ENCODE results near the gene FBLN1. TPM values are rescaled to one million over a fixed set of nuclear protein-coding genes. Genes with fewer than 3 reads are reported as not detected.

FBLN1 gene
- polyA plus RNA-seq, 1 of the 3 experiments (the other 2 are of a cell fraction), result 147 TPM

DNA sequence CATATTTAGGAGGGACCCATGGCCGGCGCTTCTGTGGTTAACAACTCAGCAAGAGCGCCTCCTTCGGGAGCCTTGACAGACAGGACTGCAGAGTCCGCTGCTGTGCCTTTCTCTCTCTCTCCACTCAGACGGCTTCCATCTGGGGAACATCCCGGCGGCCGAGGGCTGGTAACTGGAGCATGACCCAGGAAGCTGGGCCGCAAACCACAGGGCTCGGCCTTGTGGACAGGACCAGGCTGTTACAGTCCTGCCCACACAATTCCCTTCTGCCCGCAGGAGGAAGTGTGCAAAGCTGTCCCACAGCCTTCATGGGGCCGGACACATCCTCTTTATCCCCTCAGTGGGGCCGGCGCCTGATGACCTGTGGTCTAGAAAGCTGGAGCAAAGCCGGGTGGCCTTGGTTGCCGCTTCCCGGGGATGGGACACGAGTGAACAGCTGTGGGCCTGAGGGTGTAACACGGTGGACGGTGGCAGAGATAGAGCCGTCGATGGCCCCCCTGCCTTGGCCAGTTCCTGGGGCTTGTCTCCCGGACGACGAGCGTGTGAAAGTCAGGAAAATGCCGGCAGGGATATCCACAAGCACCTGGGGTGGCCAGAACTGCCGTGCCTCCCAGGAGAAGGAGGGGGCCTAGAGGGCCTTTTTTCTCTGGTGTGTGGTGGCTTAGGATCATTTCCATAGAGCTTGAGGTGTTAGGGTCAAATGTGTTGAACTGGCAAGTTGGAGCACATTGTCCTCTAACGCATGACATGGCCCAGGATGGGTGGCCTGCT is 50.1 kb downstream of the FBLN1 start:
- H3K4me2 ChIP-seq, result peak overlapping the region; percentile 68; the same call in 1 of the 2 replicates
- H3K9me2 ChIP-seq, result no peaks in the 10 kb centered on the region
- TF ChIP-seq, protein P1, sequence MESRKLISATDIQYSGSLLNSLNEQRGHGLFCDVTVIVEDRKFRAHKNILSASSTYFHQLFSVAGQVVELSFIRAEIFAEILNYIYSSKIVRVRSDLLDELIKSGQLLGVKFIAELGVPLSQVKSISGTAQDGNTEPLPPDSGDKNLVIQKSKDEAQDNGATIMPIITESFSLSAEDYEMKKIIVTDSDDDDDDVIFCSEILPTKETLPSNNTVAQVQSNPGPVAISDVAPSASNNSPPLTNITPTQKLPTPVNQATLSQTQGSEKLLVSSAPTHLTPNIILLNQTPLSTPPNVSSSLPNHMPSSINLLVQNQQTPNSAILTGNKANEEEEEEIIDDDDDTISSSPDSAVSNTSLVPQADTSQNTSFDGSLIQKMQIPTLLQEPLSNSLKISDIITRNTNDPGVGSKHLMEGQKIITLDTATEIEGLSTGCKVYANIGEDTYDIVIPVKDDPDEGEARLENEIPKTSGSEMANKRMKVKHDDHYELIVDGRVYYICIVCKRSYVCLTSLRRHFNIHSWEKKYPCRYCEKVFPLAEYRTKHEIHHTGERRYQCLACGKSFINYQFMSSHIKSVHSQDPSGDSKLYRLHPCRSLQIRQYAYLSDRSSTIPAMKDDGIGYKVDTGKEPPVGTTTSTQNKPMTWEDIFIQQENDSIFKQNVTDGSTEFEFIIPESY (IDR thresholded peaks at IDR 0.05; ENCODE audit: borderline replicate concordance, low read depth), result no peak
- TF ChIP-seq, protein P2, sequence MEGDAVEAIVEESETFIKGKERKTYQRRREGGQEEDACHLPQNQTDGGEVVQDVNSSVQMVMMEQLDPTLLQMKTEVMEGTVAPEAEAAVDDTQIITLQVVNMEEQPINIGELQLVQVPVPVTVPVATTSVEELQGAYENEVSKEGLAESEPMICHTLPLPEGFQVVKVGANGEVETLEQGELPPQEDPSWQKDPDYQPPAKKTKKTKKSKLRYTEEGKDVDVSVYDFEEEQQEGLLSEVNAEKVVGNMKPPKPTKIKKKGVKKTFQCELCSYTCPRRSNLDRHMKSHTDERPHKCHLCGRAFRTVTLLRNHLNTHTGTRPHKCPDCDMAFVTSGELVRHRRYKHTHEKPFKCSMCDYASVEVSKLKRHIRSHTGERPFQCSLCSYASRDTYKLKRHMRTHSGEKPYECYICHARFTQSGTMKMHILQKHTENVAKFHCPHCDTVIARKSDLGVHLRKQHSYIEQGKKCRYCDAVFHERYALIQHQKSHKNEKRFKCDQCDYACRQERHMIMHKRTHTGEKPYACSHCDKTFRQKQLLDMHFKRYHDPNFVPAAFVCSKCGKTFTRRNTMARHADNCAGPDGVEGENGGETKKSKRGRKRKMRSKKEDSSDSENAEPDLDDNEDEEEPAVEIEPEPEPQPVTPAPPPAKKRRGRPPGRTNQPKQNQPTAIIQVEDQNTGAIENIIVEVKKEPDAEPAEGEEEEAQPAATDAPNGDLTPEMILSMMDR (IDR thresholded peaks at IDR 0.05), result peak; percentile 23
- no peaks in the 10 kb centered on the region for H3K79me2 ChIP-seq (ENCODE audit: insufficient read depth)
- H2AFZ ChIP-seq (ENCODE audit: low read depth), result no peak overlapping the region
- peaks cover 6 to 40% of the 10 kb centered on the region in 2 experiments for H3K36me3 ChIP-seq (replicated peaks in 1 of 2; ENCODE audit: control insufficient read depth in 1 of 2, insufficient read depth in 2 of 2, low read length in 1 of 2)
- ChIA-PET CTCF (interaction anchor here (0.6 to 7.6 kb wide), 33 partner anchors 10 to 727 kb away, joined by 3 to 108 read pairs (median 5); partner anchors contain the start of gene FBLN1), POLR2A (interaction anchor here (1.8 kb wide), 1 partner anchor 112 kb away, joined by 6 read pairs; no protein-coding TSS in a partner anchor)
- H3K4me3 ChIP-seq (ENCODE audit: low read depth in 2 of 2, low read length in 1 of 2), result no peak overlapping the region
- peaks cover 9% of the 10 kb centered on the region for H3F3A ChIP-seq (replicated peaks; ENCODE audit: insufficient read depth)
- peak overlapping the region; percentile 59 to 82; a peak in 3 of 4 replicates for H3K27ac ChIP-seq (ENCODE audit: low read depth in 2 of 2, low read length in 1 of 2)
- peaks cover 0 to 18% of the 10 kb centered on the region in 2 experiments; a peak in 1 of 4 replicates for H3K4me1 ChIP-seq (ENCODE audit: control insufficient read depth in 1 of 2, insufficient read depth in 2 of 2, low read depth in 1 of 2, low read length in 1 of 2)
- H3K9ac ChIP-seq, result no peak overlapping the region
- DNase-seq, result peak; percentile 55
- WGBS (ENCODE audit: low lambda C conversion rate), result 95% methylated on average over 23 of the region's 30 CpGs
- H4K20me1 ChIP-seq (ENCODE audit: insufficient read depth), result no peaks in the 10 kb centered on the region
- no peaks in the 10 kb centered on the region for H3K27me3 ChIP-seq (ENCODE audit: insufficient read depth)
- H3K9me3 ChIP-seq, result no peaks in the 10 kb centered on the region

DNA sequence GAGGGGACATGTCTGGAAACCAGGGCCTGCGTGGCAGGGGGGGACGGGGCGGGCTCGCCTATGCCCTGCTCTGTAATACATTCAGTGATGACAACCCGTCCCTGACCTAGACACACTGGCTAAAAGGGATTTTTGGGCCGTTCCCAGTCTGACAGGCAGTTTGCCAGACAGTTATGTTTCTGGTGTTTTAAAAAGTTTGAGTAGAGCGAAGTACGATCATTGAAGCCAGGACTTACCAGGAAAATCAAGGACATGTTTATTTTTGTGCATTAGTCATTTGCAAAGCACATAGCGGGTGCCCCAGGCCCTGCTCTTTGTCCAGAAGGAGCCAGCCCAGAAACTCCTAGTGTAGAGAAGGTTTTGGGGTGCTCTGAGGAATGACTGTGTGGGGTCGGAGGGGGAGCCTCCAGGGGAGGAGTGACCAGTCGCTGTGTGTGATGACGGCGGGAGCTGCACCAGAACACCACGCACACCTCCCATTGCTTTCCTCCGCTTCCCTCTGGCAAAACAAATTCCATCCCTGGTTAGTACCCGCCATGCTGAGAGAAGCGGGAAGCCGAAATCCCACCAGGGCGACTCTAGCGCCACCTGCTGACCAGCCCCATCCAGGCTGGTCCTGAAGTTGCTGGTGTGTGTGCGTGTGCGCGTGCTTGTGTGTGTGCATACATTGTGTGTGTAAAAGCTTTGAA is 50.8 kb downstream of the FBLN1 start:
- ChIA-PET POLR2A (interaction anchor here (1.1 to 1.8 kb wide), 2 partner anchors 113 to 286 kb away, joined by 3 to 6 read pairs; no protein-coding TSS in a partner anchor), CTCF (interaction anchor here (0.6 to 7.6 kb wide), 49 partner anchors 10 to 726 kb away, joined by 3 to 108 read pairs (median 4); partner anchors contain the start of gene FBLN1)
- H3K9ac ChIP-seq, result no peak overlapping the region
- H3K9me2 ChIP-seq, result no peaks in the 10 kb centered on the region
- peaks cover 9% of the 10 kb centered on the region for H3F3A ChIP-seq (replicated peaks; ENCODE audit: insufficient read depth)
- peak overlapping the region; percentile 68 for H3K4me2 ChIP-seq
- DNase-seq, result peak; percentile 95
- H3K79me2 ChIP-seq (ENCODE audit: insufficient read depth), result no peaks in the 10 kb centered on the region
- 40% methylated on average over 22 of the region's 23 CpGs for WGBS (ENCODE audit: low lambda C conversion rate)
- H3K27me3 ChIP-seq (ENCODE audit: insufficient read depth), result no peaks in the 10 kb centered on the region
- peak overlapping the region; percentile 59 to 82 for H3K27ac ChIP-seq (ENCODE audit: low read depth in 2 of 2, low read length in 1 of 2)
- peaks cover 6 to 37% of the 10 kb centered on the region in 2 experiments for H3K36me3 ChIP-seq (replicated peaks in 1 of 2; ENCODE audit: control insufficient read depth in 1 of 2, insufficient read depth in 2 of 2, low read length in 1 of 2)
- H3K9me3 ChIP-seq, result no peaks in the 10 kb centered on the region
- H2AFZ ChIP-seq (ENCODE audit: low read depth), result no peak overlapping the region; the same call in 1 of the 2 replicates
- H3K4me1 ChIP-seq (ENCODE audit: control insufficient read depth in 1 of 2, insufficient read depth in 2 of 2, low read depth in 1 of 2, low read length in 1 of 2), result peaks cover 0 to 18% of the 10 kb centered on the region in 2 experiments; a peak in 1 of 4 replicates
- H3K4me3 ChIP-seq (ENCODE audit: low read depth in 2 of 2, low read length in 1 of 2), result peak overlapping the region in 1 of 2 experiments; percentile 28; a peak in 1 of 4 replicates
- H4K20me1 ChIP-seq (ENCODE audit: insufficient read depth), result no peaks in the 10 kb centered on the region
- TF ChIP-seq SMC3 (IDR thresholded peaks at IDR 0.05; ENCODE audit: low read depth, low read length) (peak; percentile 96), JUND (IDR thresholded peaks at IDR 0.05) (no peak), CHD2 (IDR thresholded peaks at IDR 0.05; ENCODE audit: low read length, partially characterized antibody) (no peak), RXRA (IDR thresholded peaks at IDR 0.05; ENCODE audit: borderline replicate concordance, low read depth) (no peak), MEF2A (IDR thresholded peaks at IDR 0.05; ENCODE audit: borderline replicate concordance, low read depth) (no peak), EP300 (IDR thresholded peaks at IDR 0.05; ENCODE audit: borderline replicate concordance in 1 of 2, low read depth in 1 of 2, low read length in 1 of 2) (no peak), NFIC (IDR thresholded peaks at IDR 0.05; ENCODE audit: borderline replicate concordance) (no peak), TEAD4 (IDR thresholded peaks at IDR 0.05; ENCODE audit: borderline replicate concordance, insufficient read depth) (no peak)
- TF ChIP-seq, protein P3, sequence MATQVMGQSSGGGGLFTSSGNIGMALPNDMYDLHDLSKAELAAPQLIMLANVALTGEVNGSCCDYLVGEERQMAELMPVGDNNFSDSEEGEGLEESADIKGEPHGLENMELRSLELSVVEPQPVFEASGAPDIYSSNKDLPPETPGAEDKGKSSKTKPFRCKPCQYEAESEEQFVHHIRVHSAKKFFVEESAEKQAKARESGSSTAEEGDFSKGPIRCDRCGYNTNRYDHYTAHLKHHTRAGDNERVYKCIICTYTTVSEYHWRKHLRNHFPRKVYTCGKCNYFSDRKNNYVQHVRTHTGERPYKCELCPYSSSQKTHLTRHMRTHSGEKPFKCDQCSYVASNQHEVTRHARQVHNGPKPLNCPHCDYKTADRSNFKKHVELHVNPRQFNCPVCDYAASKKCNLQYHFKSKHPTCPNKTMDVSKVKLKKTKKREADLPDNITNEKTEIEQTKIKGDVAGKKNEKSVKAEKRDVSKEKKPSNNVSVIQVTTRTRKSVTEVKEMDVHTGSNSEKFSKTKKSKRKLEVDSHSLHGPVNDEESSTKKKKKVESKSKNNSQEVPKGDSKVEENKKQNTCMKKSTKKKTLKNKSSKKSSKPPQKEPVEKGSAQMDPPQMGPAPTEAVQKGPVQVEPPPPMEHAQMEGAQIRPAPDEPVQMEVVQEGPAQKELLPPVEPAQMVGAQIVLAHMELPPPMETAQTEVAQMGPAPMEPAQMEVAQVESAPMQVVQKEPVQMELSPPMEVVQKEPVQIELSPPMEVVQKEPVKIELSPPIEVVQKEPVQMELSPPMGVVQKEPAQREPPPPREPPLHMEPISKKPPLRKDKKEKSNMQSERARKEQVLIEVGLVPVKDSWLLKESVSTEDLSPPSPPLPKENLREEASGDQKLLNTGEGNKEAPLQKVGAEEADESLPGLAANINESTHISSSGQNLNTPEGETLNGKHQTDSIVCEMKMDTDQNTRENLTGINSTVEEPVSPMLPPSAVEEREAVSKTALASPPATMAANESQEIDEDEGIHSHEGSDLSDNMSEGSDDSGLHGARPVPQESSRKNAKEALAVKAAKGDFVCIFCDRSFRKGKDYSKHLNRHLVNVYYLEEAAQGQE (IDR thresholded peaks at IDR 0.05; ENCODE audit: low read depth, low read length), result no peak
- TF ChIP-seq, protein P4, sequence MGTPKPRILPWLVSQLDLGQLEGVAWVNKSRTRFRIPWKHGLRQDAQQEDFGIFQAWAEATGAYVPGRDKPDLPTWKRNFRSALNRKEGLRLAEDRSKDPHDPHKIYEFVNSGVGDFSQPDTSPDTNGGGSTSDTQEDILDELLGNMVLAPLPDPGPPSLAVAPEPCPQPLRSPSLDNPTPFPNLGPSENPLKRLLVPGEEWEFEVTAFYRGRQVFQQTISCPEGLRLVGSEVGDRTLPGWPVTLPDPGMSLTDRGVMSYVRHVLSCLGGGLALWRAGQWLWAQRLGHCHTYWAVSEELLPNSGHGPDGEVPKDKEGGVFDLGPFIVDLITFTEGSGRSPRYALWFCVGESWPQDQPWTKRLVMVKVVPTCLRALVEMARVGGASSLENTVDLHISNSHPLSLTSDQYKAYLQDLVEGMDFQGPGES (IDR thresholded peaks at IDR 0.05; ENCODE audit: low read depth, low read length), result no peak
- TF ChIP-seq, protein P5, sequence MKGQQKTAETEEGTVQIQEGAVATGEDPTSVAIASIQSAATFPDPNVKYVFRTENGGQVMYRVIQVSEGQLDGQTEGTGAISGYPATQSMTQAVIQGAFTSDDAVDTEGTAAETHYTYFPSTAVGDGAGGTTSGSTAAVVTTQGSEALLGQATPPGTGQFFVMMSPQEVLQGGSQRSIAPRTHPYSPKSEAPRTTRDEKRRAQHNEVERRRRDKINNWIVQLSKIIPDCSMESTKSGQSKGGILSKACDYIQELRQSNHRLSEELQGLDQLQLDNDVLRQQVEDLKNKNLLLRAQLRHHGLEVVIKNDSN (IDR thresholded peaks at IDR 0.05; ENCODE audit: borderline replicate concordance, low read depth), result no peak
